ENCODE measurements around the gene CDC42EP2.
"Not testable (repeated sequence)": the region's sequence is repeated elsewhere in the genome, so short reads cannot be mapped to it uniquely, and the experiment has no call there.

CDC42EP2 gene

DNA sequence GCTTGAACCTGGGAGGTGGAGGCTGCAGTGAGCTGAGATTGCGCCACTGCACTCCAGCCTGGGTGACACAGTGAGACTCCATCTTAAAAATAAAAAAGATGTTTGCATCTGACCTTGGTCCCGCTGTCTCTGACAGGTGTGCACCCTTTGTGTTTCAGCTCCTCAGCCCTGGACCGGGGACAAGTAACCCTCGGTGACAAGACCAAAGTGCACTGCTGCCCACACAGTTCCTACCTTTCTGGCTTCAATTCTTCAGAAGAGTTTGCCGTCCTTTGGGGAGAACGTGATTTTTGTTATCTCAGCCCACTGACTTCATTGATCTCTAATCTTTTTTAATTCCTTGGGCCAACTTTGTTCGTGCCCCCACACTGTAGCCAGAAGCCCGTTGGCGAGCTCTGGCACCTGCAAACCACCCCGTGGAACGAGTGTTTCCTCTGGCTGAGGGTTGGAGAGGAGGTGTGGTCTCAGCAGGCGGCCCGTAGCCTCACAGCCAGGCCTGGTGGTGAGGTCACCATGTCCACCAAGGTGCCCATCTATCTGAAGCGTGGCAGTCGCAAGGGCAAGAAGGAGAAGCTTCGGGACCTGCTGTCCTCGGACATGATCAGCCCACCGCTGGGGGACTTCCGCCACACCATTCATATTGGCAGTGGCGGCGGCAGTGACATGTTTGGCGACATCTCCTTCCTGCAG lies 5.9 kb downstream of the CDC42EP2 start:
- no peak for DNase-seq (ENCODE audit: low read depth)

DNA sequence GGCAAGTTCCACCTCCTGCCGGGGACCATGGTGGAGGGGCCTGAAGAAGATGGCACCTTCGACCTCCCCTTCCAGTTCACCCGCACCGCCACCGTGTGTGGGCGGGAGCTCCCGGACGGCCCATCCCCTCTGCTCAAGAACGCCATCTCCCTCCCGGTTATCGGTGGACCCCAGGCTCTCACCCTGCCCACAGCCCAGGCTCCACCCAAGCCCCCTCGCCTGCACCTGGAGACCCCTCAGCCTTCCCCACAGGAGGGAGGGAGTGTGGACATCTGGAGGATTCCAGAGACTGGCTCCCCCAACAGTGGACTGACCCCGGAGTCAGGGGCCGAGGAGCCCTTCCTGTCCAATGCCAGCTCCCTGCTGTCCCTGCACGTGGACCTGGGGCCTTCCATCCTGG lies 6.4 kb downstream of the CDC42EP2 start:
- no peak for DNase-seq (ENCODE audit: low read depth)

DNA sequence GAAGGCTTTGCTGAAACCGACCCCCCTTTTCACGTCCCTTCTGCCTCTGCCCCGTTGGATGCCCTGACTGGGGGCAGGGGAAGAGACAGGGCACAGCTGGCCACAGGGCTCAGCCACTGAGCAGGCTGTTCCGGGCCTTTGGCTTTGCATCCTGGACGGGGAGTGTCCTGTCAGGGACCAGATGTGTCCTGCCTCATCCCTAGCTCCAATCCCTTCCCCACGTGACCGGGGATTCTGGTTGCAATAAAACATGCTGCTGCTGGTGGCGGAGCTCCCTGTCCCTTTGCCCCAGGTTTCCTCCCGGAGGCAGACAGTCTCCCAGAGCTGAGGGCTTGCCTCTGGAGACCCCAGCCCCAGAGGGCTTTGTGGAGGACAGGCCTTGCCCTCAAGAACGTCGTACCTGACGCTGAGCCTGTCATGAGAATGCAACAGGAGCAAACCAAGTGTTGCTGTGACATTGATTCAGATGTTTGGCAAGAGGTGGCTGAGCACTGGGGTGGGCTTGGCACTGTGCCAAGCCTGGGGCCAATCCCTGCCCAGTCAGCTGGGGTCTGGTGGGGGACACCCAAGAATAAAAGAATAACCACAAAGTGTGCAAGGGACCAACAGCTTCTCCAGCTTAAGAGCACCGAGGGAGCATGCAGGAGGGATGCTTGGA lies 7.3 kb downstream of the CDC42EP2 start:
- no peak for DNase-seq (ENCODE audit: low read depth)

DNA sequence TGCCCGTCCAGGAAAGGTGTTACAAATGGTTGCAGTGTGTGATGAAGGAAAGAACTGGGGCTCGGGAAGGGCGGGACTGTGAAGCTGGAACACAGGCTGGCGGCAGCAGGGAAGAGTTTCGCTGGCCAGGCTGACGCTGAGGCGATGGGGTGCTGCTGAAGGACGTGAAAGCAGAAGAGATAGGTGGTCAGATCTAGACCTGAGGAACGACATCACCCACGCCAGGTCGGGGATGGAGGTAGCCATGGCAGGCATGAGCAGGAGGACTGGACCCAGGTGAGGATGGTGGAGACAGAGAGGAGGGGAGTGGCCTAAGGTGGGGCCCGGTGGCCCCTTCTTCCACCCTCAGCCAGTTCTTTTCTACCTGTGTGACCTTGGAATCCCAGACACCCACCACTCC lies 9.1 kb downstream of the CDC42EP2 start:
- no peak for DNase-seq (ENCODE audit: low read depth)

DNA sequence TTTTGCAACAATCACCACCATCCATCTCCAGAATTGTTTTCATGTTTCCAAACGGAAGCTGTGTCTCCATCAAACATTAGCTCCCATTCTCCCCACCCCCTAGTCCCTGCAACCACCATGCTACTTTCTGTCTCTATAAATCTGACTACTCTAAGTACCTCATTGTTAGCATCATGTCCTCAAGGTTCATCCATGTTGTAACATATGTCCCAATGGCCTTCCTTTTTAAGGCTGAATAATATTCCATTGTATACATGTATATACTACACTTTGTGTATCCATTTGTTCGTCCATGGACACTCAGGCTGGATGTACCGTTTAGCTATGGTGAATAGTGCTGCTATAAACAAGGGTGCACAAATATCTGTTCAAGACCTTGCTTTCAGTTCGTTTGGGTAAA lies 10.8 kb downstream of the CDC42EP2 start:
- no peak for DNase-seq (ENCODE audit: low read depth)

DNA sequence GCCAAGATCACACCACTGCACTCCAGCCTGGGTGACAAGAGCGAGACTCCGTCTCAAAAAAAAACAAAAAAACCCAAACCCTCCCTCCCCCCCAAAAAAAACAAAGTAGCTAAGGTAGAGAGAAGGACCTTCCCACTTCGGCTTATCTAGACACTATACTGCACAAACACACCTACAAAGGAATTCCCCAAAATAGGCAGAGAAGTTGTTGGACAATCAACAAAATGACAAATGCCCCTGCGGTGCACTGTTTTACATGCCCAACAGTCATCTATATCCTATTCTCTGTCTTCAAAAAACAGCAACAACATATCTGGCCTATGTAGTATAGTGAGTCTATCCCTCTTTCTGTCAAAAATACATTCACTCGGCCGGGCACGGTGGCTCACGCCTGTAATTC lies 12.4 kb downstream of the CDC42EP2 start:
- DNase-seq (ENCODE audit: low read depth): no peak

DNA sequence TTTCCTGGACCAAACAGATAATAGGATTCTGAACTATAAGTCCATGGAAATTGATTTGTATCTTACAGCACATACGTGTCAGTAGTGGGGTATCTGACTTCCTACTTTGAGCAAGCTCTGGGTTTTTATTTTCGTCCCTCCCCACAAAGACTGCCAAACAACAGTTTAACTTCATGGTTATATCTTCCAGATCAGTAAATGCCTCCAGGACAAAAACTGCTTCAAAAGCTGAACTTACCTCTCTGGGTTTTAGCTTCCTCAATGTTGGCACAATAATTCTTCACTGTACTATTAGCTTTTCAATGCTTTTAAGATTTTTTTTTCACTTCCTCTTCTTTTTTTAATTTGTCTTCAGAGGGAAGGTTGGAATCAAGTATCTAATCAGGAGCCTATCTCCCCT lies 14.8 kb downstream of the CDC42EP2 start:
- DNase-seq (ENCODE audit: low read depth): no peak

DNA sequence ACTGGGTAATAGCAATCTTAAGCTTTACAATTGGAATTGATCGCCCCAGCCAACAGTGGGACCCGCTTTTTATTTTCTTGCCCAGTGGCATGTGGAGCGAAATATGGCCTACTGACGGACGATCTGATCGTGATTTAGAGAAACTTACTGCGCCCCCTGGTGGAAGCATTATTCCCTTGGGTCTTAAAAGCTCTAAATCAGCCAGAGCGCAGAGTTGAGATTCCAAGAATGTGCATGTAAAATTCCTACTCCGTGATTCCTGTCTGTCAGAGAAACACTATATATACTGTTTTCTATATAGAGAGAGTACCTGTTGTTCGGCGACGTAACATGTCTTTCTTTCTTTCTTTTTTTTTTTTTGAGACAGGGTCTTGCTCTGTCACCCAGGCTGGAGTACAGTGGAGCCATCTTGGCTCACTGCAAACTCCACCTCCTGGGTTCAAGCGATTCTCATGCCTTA lies 15.3 kb downstream of the CDC42EP2 start:
- peak; percentile 71 for DNase-seq (ENCODE audit: low read depth)

DNA sequence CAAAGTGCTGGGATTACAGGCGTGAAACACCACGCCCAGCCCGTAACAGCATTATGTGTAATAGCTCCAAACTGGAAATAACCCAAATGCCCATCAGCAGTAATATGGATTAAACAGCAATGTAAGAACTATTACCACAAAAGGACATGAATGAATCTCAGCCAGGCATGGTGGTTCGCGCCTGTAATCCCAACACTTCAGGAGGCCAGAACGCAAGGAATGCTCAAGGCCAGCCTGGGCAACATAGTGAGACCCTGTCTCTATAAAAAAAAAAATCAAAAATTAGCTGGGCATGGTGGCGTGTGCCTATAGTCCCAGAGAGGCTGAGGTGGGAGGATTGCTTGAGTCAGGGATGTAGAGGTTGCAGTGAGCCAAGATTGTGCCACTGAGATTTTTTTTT lies 15.9 kb downstream of the CDC42EP2 start:
- DNase-seq (ENCODE audit: low read depth): no peak

DNA sequence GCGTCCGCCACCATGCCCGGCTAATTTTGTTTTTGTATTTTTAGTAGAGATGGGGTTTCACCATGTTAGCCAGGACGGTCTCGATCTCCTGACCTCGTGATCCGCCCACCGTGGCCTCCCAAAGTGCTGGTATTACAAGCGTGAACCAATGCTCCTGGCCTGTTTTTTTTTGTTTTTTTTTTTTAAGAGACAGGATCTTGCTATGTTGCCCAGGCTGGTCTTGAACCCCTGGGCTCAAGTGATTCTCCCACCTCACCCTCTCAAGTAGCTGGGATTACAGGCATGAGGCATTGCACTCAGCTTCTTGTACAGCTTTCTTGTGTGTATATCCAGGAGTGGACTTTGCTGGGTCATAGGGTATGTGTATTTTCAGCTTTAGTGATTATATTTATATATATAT lies 17.9 kb downstream of the CDC42EP2 start:
- DNase-seq (ENCODE audit: low read depth): not testable (repeated sequence)

DNA sequence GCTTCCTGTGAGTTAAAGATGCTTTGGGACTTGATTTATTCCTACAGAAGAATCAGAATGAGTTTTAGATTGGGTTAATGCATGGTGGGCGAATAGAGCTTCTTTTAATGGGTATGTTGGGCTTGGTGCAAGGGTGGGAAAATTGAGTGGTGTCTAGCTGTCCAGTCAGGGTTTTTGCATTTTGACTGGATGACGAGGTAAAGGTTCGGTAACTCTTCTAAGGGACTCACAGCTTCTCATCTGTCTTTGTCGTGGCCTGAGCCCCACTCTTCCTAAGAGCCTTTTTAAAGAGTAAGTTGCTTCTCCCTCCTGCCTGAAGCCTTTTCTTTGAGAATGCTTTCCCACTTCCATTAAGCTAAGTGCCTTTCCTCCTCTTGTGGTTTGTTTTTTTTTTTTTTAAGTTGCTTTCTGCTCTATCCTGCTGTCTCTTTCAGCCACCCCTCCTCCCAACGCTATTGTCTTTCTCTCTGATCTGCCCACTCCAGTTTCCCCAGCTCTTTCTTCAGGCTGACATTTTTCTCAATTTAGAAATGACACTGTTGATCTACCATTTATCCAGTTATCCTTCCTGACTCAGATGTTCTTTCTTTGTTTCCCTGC lies 20.1 kb downstream of the CDC42EP2 start:
- DNase-seq (ENCODE audit: low read depth): no peak

DNA sequence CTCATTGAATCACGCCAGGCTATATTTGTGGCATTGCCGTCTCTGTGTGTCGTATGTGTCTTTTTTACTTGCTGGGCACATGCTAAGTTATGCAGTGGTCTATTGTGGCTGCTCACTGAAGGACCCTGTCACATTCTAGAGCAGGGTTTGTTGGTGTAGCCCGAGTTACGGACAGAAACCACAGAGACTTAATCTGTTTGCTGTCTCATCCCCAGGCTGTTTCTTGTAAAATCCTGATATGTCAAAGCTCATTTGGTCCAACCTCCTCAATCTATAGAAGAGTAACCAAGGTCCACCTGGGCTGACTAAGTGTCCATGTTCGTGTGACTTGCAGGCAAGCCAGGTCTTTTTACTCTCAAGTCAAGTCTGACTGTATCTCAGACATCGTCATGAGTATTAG lies 24.0 kb downstream of the CDC42EP2 start:
- DNase-seq (ENCODE audit: low read depth): no peak

DNA sequence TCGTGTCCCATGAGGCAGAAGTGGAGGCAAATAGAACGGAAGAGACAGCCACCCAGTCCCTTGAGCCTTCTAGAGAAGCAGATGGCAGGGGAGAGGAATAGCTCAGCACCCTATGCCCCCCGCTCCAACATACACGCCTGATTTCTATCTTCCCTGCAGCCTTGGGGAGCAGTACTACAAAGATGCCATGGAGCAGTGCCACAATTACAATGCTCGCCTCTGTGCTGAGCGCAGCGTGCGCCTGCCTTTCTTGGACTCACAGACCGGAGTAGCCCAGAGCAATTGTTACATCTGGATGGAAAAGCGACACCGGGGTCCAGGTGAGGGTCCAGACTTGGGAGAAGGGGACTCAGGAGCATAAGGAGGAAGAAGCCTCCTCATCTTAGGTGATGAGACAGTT lies 25.6 kb downstream of the CDC42EP2 start:
- no peak for DNase-seq (ENCODE audit: low read depth)

DNA sequence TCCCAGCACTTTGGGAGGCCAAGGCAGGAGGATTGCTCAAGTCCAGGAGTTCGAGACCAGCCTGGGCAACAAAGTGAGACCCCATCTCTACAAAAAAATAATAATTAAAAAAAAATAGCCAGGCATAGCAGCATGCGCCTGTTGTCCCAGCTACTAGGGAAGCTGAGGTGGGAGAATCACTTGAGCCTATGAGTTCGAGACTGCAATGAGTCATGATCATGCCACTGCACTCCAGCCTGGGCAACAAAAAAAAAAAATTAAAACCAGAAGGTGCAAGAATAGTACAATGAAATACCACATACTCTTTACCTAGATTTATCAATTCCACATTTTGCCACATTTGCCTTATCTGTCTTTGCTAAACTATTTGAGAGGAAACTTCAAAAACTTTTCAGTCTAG lies 27.2 kb downstream of the CDC42EP2 start:
- no peak for DNase-seq (ENCODE audit: low read depth)

DNA sequence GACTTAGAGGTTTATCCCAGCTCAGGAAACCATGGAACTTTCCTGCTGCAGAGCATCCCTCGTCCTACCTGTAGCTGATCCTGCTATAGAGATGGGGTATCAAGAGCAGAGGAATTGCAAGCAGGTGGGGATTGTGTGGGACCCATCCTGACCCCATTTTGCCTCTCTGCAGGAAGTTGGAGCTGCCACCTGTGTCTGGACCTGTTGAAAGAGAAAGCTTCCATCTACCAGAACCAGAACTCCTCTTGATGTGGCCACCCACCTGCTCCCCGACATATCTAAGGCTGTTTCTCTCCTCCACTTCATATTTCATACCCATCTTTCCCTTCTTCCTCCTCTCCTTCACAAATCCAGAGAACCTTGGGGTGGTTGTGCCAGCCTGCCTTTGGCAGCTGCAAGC lies 36.8 kb downstream of the CDC42EP2 start:
- DNase-seq (ENCODE audit: low read depth): no peak

DNA sequence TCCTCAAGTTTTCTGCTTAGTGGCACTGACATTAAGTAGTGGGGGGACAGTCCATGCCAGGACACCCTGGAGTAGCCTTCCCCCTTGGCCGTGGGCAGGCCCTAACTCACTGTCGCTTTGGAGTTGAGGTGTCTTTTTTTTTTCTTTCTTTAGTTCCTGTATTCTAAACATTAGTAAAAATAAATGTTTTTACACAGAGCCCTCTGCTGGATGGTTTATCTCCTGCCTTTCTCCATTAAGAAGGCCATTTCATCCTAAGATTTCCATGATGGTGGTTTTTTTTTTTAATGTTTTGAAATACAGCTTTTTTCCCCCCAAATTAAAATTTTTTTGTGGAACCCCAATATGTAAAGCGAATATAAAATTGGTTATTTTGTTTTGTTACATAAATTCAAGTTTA lies 38.1 kb downstream of the CDC42EP2 start:
- DNase-seq (ENCODE audit: low read depth): no peak

DNA sequence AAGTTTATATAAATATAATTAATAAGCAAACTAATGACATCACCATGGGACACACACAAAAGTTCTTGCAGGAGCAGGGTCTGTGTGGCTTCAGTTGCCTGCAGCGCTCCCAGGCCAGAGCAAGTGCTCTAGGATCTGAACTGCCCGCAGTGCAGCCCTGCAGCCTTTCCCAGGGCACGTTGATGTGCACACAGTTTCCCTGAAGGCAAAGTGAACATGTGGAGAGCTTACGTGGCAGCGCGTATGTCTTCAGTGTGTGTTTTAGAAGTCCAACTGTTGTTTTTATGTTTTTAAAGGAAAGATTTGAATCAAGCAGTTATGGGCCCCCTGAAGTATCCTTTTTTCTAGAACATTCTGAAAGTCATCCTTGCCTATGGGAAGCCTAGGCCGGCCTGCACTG lies 38.7 kb downstream of the CDC42EP2 start:
- DNase-seq (ENCODE audit: low read depth): no peak

DNA sequence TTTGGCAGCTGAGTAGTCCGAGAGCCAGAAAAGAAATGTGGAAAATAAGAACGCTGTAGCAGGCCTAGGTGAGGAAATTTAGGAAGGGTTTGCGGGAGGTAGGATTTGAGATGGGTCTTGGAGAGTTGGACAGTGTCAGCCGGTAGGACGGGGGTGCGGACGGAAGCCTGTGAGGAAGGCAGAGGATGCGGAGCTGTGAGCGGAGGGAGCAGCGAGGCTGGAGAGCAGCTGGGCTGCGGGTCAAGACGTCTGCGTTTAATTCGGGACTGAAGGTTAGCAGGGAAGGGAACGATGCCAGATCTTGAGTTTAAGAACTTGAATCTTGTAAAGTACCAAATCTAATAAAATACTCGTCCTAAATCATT lies 39.2 kb downstream of the CDC42EP2 start:
- DNase-seq (ENCODE audit: low read depth): no peak

DNA sequence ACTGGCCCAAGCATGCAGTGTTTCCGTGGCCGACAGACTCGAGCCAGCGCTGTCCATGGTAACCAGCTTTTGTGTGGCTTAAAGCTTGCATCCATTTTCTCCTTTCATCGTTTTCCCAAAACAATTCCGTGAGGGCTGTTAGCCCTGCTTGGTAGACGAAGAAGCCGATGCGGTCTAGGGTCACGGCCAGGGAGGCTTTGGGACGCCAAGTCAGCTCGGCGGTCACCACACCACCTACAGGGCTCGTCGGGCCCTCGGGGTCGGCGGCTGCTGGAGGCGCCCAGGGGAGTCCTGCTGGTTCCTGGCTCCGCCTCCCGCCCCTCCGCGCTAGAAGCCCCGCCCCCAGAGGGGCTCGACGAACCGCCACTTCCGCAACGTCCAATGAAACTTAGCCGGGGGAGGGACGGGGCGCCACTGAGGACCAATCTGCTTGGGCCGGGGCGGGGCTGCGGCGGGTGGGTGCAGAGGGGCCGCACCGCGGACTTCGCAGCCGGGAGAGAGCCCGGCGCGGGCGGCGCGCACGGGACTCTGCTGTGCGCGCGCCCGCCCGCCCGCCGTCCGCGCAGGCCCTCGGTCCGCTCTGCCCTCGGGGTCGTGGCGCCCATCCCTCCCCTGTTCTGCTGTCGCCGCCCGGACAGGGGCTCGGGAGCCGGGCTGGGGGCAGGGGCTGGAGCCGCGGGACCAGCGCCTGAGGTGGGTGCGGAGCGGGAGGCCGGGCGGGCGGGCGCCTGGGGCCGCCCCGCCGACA lies 39.8 kb downstream of the CDC42EP2 start, which contains the start of gene TIGD3:
TIGD3 (plus strand) TSS at position 487 of the 748 bp plus-strand sequence. CDS start 1,058 bp downstream, outside the sequence.
- DNase-seq (ENCODE audit: low read depth): peak; percentile 98

DNA sequence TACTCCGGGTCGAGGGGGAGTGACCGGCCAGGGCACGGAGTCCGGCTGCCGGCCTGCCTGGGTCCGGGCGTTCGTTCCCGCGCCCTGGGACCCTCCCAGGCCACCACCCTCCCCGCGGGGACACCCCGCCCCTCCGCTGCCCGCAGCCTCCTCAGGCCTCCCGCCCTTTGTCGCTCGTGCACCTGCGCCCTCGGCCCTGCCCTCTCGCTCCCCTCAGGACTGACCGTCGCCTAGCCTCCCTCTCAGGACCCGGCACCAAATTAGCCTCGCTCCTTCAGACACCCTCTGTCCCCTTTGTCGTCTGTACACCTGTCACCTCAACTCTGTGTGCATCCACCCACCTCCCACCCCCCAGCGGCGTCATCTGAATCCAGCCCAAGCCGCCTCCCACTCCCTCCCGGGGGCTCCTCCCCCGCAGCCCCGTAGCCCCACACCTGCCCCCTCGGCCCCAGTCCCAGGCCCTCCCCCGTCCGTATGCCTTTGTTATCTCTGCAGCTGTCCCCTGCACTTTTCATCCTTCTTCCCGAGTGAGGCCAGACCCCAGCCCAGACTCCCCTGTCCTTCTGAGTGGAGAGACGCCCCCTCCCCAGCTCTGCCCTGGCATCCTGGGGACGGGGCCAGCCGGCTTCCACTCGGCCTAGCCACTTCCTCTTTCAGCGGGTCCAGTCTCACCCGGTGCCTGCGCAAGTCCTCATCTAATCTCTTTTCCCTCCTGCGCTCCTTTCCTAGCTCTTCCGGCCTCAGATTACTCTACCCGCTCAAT lies 40.5 kb downstream of the CDC42EP2 start:
- DNase-seq (ENCODE audit: low read depth): peak; percentile 29

DNA sequence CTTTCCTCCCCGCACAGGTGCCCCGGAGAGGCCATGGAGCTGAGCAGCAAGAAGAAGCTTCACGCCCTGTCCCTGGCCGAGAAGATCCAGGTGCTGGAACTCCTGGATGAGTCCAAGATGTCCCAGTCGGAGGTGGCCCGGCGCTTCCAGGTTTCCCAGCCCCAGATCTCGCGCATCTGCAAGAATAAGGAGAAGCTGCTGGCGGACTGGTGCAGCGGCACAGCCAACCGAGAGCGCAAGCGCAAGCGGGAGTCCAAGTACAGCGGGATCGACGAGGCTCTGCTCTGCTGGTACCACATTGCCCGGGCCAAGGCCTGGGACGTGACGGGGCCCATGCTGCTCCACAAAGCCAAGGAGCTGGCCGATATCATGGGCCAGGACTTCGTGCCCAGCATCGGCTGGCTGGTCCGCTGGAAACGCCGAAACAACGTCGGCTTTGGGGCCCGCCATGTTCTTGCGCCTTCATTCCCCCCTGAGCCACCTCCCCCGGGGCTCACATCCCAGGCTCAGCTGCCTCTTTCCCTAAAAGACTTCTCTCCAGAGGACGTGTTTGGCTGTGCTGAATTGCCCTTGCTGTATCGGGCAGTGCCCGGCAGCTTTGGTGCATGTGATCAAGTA lies 41.2 kb downstream of the CDC42EP2 start:
- no peak for DNase-seq (ENCODE audit: low read depth)

Data from stimulated activated CD8-positive, alpha-beta memory T cell treated with anti-CD3 and anti-CD28 coated beads, Interleukin-4, amount 100 ng/mL, for 24 hours (primary cell).